ENCODE measurements around the gene RIMBP2.

Gene RIMBP2

GRCh38 chr12:130412384-130412783 lies 303.7 kb downstream of the RIMBP2 start:
- no peak for DNase-seq
- in situ Hi-C loops (cut with MboI; ENCODE audit: low pct_unique_long_range_greater_than_20kb, low sequenced_read_pairs) = no loop called here

- DNase-seq = no peak
- in situ Hi-C loops (cut with MboI; ENCODE audit: low pct_unique_long_range_greater_than_20kb, low sequenced_read_pairs) = no loop called here
Observed at GRCh38 chr12:130405332-130405731, 310.8 kb downstream of the RIMBP2 start.

- in situ Hi-C loops (cut with MboI; ENCODE audit: low pct_unique_long_range_greater_than_20kb, low sequenced_read_pairs) = no loop called here
- no peak for DNase-seq
Observed at GRCh38 chr12:130401703-130402102, 314.4 kb downstream of the RIMBP2 start.

- DNase-seq = no peak
- in situ Hi-C loops (cut with MboI; ENCODE audit: low pct_unique_long_range_greater_than_20kb, low sequenced_read_pairs) = no loop called here
Observed at GRCh38 chr12:130398100-130398848, 317.8 kb downstream of the RIMBP2 start.

GRCh38 chr12:130396667-130397066 lies 319.4 kb downstream of the RIMBP2 start:
- in situ Hi-C loops (cut with MboI; ENCODE audit: low pct_unique_long_range_greater_than_20kb, low sequenced_read_pairs) = no loop called here
- no peak for DNase-seq

GRCh38 chr12:130394906-130395305 lies 321.2 kb downstream of the RIMBP2 start:
- DNase-seq = no peak

GRCh38 chr12:130391186-130391585 lies 324.9 kb downstream of the RIMBP2 start:
- DNase-seq = no peak
- in situ Hi-C loops (cut with MboI; ENCODE audit: low pct_unique_long_range_greater_than_20kb, low sequenced_read_pairs) = no loop called here

More at GRCh38 chr12:130394906-130395305, 321.2 kb downstream of the RIMBP2 start:
- in situ Hi-C loops (cut with MboI; ENCODE audit: low pct_unique_long_range_greater_than_20kb, low sequenced_read_pairs) = no loop called here

GRCh38 chr12:130385193-130385592 lies 330.9 kb downstream of the RIMBP2 start:
- DNase-seq = no peak
- in situ Hi-C loops (cut with MboI; ENCODE audit: low pct_unique_long_range_greater_than_20kb, low sequenced_read_pairs) = no loop called here

- no peak for DNase-seq
Observed at GRCh38 chr12:130384234-130384633, 331.9 kb downstream of the RIMBP2 start.

GRCh38 chr12:130382818-130383217 lies 333.3 kb downstream of the RIMBP2 start:
- DNase-seq = no peak
- in situ Hi-C loops (cut with MboI; ENCODE audit: low pct_unique_long_range_greater_than_20kb, low sequenced_read_pairs) = no loop called here

More at GRCh38 chr12:130384234-130384633, 331.9 kb downstream of the RIMBP2 start:
- in situ Hi-C loops (cut with MboI; ENCODE audit: low pct_unique_long_range_greater_than_20kb, low sequenced_read_pairs) = no loop called here

- in situ Hi-C loops (cut with MboI; ENCODE audit: low pct_unique_long_range_greater_than_20kb, low sequenced_read_pairs) = no loop called here
- no peak for DNase-seq
Observed at GRCh38 chr12:130375296-130376287, 340.5 kb downstream of the RIMBP2 start.

GRCh38 chr12:130374083-130374482 lies 342.0 kb downstream of the RIMBP2 start:
- no peak for DNase-seq
- in situ Hi-C loops (cut with MboI; ENCODE audit: low pct_unique_long_range_greater_than_20kb, low sequenced_read_pairs) = no loop called here

- no peak for DNase-seq
- in situ Hi-C loops (cut with MboI; ENCODE audit: low pct_unique_long_range_greater_than_20kb, low sequenced_read_pairs) = no loop called here
Observed at GRCh38 chr12:130372936-130373335, 343.2 kb downstream of the RIMBP2 start.

GRCh38 chr12:130371296-130371695 lies 344.8 kb downstream of the RIMBP2 start:
- no peak for DNase-seq
- in situ Hi-C loops (cut with MboI; ENCODE audit: low pct_unique_long_range_greater_than_20kb, low sequenced_read_pairs) = no loop called here

GRCh38 chr12:130369816-130370215 lies 346.3 kb downstream of the RIMBP2 start:
- no peak for DNase-seq
- in situ Hi-C loops (cut with MboI; ENCODE audit: low pct_unique_long_range_greater_than_20kb, low sequenced_read_pairs) = no loop called here

GRCh38 chr12:130367523-130367922 lies 348.6 kb downstream of the RIMBP2 start:
- in situ Hi-C loops (cut with MboI; ENCODE audit: low pct_unique_long_range_greater_than_20kb, low sequenced_read_pairs) = no loop called here
- DNase-seq = no peak

GRCh38 chr12:130367003-130367402 lies 349.1 kb downstream of the RIMBP2 start:
- DNase-seq = no peak
- in situ Hi-C loops (cut with MboI; ENCODE audit: low pct_unique_long_range_greater_than_20kb, low sequenced_read_pairs) = no loop called here

- no peak for DNase-seq
- in situ Hi-C loops (cut with MboI; ENCODE audit: low pct_unique_long_range_greater_than_20kb, low sequenced_read_pairs) = no loop called here
Observed at GRCh38 chr12:130366159-130366558, 349.9 kb downstream of the RIMBP2 start.

- DNase-seq = no peak
- in situ Hi-C loops (cut with MboI; ENCODE audit: low pct_unique_long_range_greater_than_20kb, low sequenced_read_pairs) = no loop called here
Observed at GRCh38 chr12:130364578-130364977, 351.5 kb downstream of the RIMBP2 start.

- in situ Hi-C loops (cut with MboI; ENCODE audit: low pct_unique_long_range_greater_than_20kb, low sequenced_read_pairs) = no loop called here
- DNase-seq = no peak
Observed at GRCh38 chr12:130362060-130362459, 354.0 kb downstream of the RIMBP2 start.
